NCI-H82 treated with DMSO at 0.1 percent for 48 hours (cell line): ENCODE measurements around the gene PRDM1.

Source experiments
- DNase-seq: peaks from one replicate; lab custom pipeline; 2025; ENCODE audit not compliant: unreplicated experiment; lab: John Stamatoyannopoulos, UW

PRDM1 gene

DNA sequence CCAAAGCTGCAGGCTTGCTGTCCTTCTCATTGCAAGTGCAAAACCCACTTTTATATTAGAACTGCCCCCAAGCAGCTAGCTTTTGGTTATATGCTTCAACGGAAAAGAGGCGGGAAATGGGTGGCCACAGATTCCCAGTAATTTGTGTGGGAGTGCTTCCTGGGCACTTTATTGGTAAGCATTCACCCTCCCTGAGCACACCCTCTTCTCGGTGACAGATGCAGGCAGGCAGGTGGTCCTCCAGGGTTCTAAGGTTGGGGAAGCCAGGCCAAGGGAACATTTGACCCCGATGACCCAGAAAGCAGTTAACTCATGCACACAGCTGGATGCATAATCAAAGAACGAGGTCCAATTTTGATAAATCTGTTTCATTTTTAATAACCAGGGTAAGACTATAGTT, 29.1 kb downstream of the PRDM1 start:
- DNase-seq: no peak

DNA sequence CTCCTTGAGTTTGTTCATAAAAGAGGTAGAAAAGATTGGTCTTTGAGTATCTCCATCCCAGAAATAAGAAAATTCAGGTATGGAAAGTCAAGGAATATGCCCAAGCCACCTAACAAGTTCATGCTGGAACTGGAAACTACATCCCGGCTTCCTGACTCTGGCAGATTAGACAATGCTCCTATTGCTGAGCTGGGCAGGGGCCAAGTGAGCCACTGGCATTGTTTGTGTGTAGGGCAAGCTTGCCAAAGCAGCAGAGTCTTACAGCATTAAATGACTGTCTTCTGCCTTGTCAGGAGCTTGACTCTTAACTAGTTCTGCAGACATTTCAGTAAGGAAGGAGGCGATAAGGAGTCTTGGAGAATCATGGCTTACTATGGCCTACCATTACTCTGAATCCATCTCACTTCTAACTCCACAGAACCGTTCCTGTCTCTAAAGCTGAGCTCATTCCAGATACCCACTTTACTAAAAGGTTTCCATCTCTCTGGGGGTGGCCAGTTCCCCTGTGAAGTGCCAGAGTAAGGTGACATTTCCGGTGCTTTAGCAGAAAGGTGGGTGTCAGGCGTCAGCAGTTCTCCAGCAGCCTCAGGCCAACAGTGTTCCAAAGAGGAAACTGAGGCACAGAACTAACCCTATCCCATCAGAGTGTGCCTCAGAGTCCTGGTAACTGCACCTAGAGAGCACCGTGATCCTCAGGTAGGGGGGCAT, 30.1 kb downstream of the PRDM1 start:
- no peak for DNase-seq

DNA sequence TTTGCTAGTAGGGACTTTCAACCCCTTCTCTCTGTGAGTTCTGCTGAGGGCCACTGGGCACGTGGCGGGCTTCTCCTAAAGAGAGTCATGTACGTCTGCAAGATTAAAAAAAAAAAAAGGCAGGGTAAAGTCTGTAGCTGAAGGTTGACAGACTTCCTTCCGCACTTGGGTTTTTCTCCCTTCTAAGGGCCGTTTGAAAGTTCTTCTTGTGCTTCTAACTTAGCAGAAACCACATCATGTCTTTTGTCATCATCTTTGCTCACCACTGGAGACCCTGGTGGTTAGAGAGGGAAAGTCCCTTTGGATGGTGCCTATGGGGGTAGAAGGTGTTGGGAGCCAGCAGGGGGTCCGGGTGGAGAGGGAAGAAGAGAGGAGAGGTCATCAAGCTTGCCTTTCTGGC, 31.4 kb downstream of the PRDM1 start:
- no peak for DNase-seq

DNA sequence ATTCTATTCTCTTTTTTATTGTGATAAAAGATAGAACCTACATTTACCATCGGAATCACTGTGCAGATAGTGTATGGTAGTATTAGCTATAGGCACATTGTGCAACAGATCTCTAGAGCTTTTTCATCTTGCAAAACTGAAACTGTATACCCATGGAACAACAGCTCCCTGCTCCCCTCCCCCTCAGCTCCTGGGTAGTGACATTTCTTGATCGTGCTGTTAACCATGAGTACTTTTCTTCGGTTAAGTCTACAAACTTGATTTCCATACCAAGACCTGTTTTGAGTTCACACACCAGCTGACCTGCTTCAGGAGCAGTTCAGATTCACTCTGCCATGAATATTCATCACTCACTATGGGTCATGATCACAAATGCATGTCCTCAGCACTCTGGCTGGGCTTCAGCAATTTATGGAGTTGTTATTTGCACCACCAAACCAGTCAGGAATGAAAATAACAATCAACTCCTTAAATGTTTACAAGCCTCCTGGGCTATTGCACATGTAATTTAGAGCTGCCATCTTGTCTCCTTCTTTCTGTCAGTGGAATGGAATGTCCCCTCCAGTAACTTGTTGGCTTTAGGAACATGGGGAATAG, 32.8 kb downstream of the PRDM1 start:
- no peak for DNase-seq

DNA sequence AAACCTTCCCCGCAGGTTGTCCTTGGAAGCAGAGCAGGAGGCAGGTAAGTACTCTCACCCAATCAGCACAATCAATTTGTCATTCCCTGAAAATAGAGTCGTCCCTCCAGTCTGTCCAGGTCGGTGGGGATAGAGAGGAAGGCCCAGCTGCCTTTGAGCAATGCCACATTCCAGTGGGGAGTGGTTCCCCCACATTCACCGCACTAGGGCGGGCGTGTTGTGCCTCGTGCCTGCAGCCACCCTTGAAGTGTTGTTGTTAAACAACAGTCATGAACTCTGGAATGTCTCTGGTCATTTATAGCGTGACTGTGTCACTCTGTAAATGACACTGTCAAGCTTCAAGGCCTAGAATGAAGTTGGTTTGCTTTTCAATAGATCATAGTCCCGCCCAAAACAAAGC, 33.4 kb downstream of the PRDM1 start:
- DNase-seq: no peak

DNA sequence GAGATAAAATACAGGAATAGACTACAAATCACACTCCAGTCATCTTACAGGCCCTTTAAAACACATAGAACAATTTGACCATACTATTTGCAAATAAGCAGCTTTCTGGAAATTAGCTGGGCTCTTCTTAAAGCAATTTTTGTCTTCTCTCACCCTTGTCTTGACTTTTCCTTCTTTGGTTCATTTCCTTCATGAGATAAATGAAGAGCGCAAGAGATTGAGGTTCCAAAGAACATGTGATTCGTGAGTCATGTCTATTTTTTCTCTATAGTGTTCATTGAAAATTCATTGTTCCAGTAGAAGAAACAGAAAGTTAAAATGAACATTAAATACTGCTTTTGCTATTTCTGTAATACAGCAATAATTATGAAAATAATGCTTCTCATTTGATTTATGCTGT, 33.9 kb downstream of the PRDM1 start:
- DNase-seq: no peak

DNA sequence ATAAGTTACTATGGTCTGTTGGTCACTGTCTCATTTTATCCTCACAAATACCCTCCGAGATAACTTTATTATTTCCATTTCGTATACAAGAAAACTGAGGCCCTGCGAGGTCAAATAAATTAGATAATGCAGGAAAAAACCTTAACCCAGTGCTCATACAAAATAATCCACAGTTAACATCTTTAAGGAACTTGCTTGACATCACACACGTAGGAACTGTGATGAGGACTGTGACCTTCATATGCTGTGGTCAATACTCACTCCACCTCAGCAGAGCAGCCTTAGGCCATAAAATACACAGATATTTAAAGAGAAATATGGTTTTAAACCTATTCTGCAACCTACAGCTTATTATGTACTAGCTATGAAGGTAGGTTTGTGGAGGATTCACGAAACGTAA, 34.3 kb downstream of the PRDM1 start:
- no peak for DNase-seq

DNA sequence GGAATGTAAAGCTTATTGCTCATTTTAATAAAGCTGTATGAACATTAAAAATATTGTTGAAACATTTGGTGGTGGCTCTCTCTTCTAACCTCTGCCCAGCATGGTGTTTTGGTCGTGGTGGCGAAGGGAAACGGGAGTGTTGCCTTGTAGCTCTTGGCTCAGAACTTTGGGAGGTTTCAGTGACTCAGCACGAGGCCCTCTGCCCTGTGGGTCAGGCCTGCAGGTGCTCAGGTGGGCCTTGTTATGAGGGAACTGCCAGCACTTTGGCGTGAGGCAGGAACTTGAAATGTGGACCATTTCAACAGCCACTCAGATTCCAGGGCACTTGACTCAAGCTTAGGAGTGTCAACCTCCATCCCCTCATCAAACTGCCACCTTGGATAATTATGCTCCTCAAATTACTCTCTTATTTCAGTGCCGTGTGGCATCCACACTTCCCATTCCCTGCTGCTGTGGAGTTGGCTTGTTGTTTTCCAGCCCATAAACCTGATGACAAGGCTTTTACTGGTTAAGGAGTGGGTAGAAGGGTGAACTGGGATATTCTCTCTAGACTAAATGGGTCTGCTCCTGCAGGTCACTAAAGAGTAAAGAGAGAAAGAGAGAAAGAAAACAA, 36.3 kb downstream of the PRDM1 start:
- no peak for DNase-seq

DNA sequence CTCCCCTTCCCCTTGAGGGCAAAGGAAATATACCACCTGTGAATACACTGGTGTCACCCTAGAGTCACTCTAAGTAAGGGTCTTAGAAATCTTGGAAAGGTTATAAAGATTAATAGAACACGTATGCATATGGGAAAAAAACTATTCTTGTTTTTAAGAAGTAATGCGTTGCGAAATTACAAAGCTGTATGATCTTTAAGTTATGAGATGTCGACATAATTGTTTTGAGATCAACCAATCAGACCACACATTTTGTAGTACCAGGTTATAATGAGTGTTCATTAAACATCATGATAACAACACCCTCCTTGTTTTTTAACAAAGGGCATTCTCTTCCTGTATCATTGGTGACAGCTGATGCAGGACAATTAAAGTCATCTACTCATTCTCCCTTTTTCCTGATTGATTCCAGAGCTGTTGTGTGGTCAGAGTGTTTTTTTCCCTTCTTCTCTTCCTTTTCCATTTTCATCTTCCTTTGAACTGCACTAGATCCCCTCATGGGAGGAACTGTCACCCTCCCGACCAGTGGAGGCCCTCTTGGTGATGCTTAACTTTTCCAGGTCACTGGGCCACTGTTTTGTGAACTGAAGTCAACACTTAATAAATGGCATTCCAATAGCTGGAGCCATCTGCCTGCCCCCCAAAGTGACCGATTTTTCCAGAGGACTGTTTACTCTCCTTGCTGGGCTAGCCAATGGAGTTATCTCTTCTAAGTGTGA, 37.0 kb downstream of the PRDM1 start:
- DNase-seq: no peak

DNA sequence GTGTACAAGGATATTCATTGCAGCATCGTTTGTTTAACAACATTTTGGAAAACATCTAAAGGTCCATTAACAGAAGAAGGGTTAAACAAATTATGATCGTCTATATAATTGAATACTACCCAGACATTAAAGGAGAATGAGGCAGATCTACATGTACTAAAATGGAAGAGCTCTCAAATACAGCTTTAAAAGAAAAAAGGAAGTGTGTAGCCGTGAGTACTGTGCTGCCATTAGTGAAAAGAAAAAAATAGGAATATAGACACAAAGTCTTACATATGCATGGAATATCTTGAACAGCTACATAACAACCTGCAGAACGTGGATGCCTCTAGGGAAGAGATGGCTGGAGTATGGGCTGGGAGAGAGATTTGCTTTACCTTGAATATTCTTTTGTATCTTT, 37.9 kb downstream of the PRDM1 start:
- DNase-seq: no peak

DNA sequence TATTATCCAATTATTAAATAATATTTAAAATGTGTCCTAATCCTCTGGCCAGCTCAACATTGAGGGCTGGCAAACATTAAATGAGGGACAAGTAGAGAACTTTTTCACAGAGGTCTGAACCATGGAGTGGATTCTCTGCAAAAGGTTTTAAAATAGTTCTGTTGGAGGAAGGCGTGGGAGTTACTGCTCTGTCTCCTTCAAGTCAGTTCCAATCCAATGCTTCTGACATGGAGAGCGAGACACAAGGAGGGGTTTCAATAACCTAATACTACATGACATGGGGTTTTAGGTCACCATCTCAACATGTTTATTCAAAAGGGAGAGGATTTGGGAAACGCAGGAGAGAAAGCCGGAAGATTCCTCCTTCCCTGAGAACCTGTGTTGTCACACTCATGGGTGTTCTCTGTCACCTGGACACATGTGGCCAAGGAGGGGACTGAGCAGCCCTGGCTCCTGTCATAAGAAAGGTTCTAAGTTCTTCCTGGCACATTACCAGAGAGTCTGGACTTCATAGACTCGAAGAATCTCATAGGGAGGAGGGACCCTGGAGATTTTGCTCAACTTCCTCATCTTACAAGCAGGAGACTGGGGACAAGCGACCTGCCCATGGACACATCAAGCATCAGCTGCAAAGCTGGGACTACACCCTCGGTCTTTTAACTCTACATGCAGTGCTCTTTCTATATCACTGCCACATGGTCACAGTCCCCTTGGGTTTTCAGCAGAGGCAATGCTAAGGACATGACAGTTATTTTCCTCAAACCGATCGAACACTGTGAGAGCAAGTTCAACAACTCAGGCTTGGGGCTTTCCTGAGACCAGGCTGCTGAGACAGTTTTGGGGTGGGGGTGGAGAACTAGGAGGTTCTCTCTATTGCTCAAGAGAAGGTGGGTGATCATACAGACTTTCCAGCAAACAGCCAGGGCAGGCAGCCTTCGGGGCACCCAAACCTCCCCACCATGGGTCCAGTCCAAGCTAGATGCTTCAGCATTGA, 38.6 kb downstream of the PRDM1 start:
- no peak for DNase-seq

DNA sequence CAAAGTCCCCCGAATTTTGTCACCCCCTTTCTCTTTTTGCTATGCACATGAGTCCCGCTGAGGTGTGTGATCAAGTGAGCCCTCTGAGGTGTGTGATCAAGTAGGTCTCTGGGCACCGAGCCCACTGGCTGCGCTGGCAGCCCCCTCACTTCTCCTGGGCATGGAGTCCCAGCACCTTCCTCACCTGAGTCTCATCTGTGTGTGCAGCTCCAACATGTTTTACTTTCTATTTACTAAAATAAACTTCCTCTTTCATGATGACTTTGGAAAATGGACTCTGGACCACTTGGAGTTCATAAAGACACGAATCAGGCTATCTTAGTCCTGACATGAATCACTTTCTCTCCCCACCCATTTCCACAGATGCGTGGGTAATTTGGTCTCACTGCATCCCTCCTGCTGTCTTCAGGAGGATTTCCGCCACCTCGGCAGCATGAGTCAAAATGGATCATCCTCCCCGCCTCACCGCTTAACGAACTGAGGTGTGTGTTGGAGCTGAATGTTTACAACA, 39.8 kb downstream of the PRDM1 start:
- no peak for DNase-seq

DNA sequence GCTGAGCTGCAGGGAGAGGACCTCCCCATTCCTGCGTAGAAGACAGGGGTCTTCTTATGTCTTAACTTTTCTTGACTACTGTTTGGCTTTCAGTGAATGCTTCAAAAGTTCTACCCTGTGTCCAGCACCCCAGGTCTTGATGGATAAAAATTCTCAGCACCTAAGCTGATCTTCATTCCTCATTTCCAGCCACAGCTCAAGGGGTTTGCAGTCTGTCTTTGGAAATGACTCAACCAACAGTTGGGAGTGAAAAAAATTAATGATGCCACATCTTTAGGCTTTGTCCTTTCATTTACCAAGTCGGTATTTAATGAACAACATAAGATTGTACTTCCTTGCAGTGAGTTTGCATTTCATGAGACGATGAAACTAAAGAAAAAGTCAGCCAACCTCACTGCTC, 40.3 kb downstream of the PRDM1 start:
- no peak for DNase-seq

DNA sequence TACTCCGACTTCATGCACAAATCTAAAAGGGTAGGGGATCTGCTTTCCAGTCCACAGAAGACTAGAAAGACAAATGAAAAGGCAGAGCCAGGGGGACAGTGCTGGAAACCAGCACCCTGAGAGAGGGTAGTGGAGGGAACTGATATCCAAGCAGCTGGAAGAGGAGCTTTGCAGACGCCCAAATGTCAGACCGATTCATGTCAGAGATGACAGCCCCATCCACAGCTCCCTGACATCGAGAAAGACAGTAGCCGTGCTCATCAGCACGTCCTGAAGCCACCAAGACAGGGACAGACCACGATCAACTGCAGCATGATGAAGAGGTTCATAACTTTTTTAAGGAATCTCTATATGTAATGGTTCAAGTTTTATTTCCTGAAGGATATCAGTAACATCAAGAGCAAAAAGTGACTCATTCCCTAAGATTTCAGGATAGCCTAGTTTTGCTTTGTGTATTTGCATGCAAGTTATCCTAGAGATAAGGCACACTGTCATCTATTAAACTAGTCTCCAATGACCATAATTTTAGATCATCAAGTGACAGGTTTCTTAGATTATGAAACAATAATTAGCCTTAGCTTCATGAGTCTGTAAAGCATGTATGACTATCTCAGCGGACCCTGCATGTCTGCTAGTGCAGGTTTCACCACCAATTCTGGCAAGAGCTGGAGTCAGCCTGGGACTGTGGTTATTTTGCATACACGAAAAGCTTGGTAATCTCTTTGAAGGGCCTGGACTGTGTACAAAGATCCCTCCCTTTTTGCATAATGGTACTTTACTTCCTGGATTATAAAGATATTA, 43.0 kb downstream of the PRDM1 start:
- DNase-seq: no peak

DNA sequence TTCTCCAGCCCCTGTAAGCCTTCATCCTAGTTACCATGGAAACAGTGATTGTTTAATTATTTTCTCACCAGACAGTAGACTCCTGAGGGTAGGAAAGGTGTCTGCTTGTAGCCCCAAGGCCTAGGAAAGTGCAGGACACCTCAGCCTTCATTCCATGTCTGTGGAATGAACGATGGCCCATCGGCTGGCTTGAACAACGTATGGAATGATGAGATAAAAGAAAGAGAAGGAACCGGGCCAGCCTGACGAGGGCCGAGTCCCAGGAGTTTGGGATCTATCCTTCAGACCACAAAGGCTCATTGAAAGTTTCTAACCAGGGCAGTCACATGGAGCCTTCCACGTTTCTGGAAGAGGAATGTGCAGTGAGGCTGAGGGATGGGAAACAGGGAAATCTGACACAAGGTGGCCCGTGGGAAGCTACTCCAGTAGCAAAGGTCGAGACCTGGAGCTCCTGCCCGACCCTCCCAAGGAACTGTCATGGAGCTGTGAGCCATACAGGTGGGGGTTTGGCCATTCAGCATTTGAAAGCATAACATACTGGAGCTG, 46.1 kb downstream of the PRDM1 start:
- DNase-seq: no peak

DNA sequence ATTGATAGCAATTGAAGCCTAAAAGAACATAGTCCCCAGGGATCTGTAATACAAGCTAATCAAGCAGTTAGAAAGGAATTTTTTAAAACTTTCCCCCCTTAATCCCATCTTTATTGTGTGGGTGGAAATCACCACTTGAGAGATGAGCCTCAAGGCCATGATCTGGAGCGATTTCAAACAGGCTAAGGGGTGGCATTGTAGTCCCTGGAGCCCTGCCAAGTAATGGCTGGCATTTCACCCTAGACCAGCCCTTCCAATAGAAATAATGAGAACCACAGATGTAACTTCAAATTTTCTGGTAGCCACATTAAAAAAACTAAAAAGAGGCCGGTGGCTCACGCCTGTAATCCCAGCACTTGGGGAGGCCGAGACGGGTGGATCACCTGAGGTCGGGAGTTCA, 46.9 kb downstream of the PRDM1 start:
- no peak for DNase-seq

DNA sequence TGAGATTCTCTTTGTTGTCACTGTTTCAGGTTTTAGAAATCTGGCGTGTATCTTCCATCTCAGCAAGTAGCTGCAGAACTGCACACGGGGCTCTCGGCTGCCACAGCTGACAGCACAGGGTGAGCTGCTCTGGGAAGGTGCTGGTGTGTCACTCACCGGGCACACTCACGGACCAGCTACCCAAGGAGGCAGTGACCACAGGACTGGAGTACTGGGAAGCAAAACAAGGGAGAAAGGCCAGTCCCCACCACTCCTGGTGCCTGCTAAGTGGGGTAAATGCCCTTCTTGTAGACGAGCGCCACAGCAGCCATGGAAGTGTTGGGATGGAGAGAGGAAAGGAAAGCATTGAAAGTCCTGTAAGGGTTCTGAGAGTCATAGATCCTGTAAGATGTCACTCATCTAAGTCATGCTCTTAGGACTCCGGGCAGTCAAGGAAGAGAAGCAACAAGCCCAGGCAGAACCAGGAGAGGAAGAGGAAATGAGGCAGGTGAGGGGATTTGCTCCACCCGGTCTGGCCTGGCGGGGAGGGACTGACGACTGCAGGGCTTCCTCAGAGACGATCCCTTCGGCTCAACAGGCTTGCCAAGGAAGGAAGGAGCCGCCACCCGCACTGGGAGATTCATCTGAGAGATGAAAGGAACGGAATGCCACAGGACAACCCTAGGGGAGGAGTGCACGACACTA, 48.1 kb downstream of the PRDM1 start:
- no peak for DNase-seq

DNA sequence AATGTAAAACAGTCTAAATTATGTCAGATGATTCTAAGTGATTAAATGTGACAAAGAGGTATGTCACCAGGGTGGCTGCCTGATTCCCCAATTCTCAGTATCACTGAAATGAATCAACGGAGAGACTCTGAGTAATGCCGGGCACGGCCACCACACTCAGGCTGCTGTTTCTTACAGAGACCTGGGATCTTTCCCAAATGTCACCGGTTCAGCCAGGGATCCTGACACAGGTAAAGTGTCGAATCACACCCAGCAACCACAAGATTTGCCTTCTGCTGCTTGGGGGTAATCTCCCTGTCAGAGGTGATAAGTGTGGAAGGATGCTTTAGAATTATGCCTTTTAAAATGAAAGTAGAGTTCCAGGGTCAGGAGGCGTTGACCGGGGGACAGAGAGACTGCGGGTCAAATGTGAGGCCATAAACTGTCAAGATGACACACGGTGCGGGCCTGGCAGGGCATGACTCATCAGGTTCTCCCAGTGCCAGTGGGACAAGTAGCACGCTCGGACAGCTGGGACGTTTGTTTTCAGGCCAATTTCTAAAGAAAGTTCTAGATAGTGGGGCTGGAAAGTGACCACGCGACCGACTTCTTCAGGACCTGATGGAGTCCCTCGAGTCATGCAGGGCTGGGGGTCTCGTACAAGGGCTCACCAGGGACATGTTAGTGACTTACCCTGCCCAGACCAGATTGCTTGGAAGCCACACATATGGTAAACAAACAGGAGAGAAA, 48.9 kb downstream of the PRDM1 start:
- DNase-seq: no peak
